Chondrocyte (in vitro differentiated cells): ENCODE data around the gene PYURF. TPM values are rescaled to one million over a fixed set of nuclear protein-coding genes. Genes with fewer than 3 reads are reported as not detected.

Experiments used
- DNase-seq: peaks from one replicate; pipeline ENCODE4 v3.0.0; 2021; ENCODE audit warnings: mixed read lengths, low spot score
- H3K27ac Mint-ChIP-seq: one replicate; pipeline ENCODE4 v1.8.0; 2021; ENCODE audit warnings: mild to moderate bottlenecking, moderate library complexity, mixed read lengths; ENCODE audit not compliant: unreplicated experiment
- H3K27me3 Mint-ChIP-seq: 2 replicates; pipeline ENCODE4 v1.8.0; 2021; ENCODE audit warnings: low read depth, mixed read lengths
- H3K36me3 Mint-ChIP-seq: 2 replicates; pipeline ENCODE4 v1.8.0; 2021; ENCODE audit warnings: low read depth, mixed read lengths
- H3K4me1 Mint-ChIP-seq: 2 replicates; pipeline ENCODE4 v1.8.0; 2021; ENCODE audit warnings: low read depth, mild to moderate bottlenecking, mixed read lengths
- H3K4me3 Mint-ChIP-seq: one replicate; pipeline ENCODE4 v1.8.0; 2021; ENCODE audit warnings: mild to moderate bottlenecking, moderate library complexity, mixed read lengths; ENCODE audit not compliant: unreplicated experiment
- H3K9me3 Mint-ChIP-seq: 2 replicates; pipeline ENCODE4 v1.8.0; 2021; ENCODE audit warnings: low read depth, mixed read lengths
- CTCF ChIP-seq: fragments of 200-600 bp; sonication (generic); IDR thresholded peaks from 2 replicates; pipeline ENCODE4 v1.5.0; 2021; ENCODE audit warnings: antibody characterized with exemption, mild to moderate bottlenecking, moderate library complexity
- total RNA-seq: library from RNA; stranded (reverse); gene quantifications from 3 replicates; pipeline ENCODE4 v1.2.1, GENCODE V29; 2021

PYURF gene
- total RNA-seq, 1 donor from 2014 or later, result 59.5 TPM

- H3K9me3 Mint-ChIP-seq, result no peaks in the 10 kb centered on the region
- no peaks in the 10 kb centered on the region for H3K4me1 Mint-ChIP-seq
- H3K36me3 Mint-ChIP-seq, result no peaks in the 10 kb centered on the region
- H3K27ac Mint-ChIP-seq, result no peak overlapping the region
- no peak overlapping the region for H3K4me3 Mint-ChIP-seq
- DNase-seq, result no peak
- peaks cover 2% of the 10 kb centered on the region for H3K27me3 Mint-ChIP-seq
- TF ChIP-seq CTCF, result no peak
These were observed 20.2 kb downstream of the PYURF start for GRCh38 chr4:88503344-88503743.

GRCh38 chr4:88497859-88498409, 25.6 kb downstream of the PYURF start:
- Mint-ChIP-seq H3K27ac (no peak overlapping the region), H3K36me3 (no peaks in the 10 kb centered on the region), H3K4me3 (no peak overlapping the region), H3K27me3 (no peaks in the 10 kb centered on the region), H3K4me1 (no peaks in the 10 kb centered on the region), H3K9me3 (no peaks in the 10 kb centered on the region)
- DNase-seq, result no peak
- TF ChIP-seq CTCF, result no peak

- H3K4me1 Mint-ChIP-seq, result no peaks in the 10 kb centered on the region
- H3K27ac Mint-ChIP-seq, result no peak overlapping the region
- no peaks in the 10 kb centered on the region for H3K36me3 Mint-ChIP-seq
- H3K9me3 Mint-ChIP-seq, result no peaks in the 10 kb centered on the region
- no peak overlapping the region for H3K4me3 Mint-ChIP-seq
- no peak for TF ChIP-seq CTCF
- H3K27me3 Mint-ChIP-seq, result no peaks in the 10 kb centered on the region
- DNase-seq, result no peak
These were observed 34.3 kb downstream of the PYURF start for GRCh38 chr4:88489100-88489761.

DNA sequence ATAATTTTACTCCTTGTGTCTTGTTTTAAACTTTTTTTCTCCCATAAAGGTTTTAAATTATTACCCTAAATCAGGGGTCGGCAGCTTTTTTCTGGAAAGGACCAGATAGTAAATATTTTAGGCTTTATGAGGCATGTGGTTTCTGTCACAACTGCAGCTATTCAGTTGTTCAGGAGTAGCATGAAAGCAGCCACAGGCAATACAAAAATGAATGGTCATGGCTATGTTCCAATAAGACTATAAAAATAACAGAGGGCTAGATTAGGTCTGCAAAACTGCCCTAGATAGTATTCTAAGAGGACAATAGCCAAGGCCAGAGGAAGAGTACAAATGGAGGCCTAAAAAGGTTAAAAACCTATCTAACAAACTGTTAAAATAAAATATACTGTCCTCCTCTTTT, 42.0 kb downstream of the PYURF start:
- TF ChIP-seq CTCF, result no peak
- H3K9me3 Mint-ChIP-seq, result peaks cover 3% of the 10 kb centered on the region
- H3K4me3 Mint-ChIP-seq, result no peak overlapping the region
- H3K27ac Mint-ChIP-seq, result no peak overlapping the region
- no peaks in the 10 kb centered on the region for H3K36me3 Mint-ChIP-seq
- no peaks in the 10 kb centered on the region for H3K4me1 Mint-ChIP-seq
- no peaks in the 10 kb centered on the region for H3K27me3 Mint-ChIP-seq
- DNase-seq, result no peak

- H3K27me3 Mint-ChIP-seq, result peaks cover 17% of the 10 kb centered on the region
- H3K4me1 Mint-ChIP-seq, result peaks cover 8% of the 10 kb centered on the region
These were observed 45.3 kb downstream of the PYURF start for GRCh38 chr4:88478247-88478646.

More at GRCh38 chr4:88478247-88478646, 45.3 kb downstream of the PYURF start:
- DNase-seq, result no peak
- no peak overlapping the region for H3K4me3 Mint-ChIP-seq
- no peak overlapping the region for H3K27ac Mint-ChIP-seq
- no peaks in the 10 kb centered on the region for H3K36me3 Mint-ChIP-seq
- no peaks in the 10 kb centered on the region for H3K9me3 Mint-ChIP-seq
- TF ChIP-seq CTCF, result no peak
